Activated CD8-positive, alpha-beta memory T cell treated with anti-CD3 and anti-CD28 coated beads, Interleukin-2, amount 50 U/mL, for 24 hours (primary cell): ENCODE data around the gene PIGB.
"Not testable (repeated sequence)": the region's sequence is repeated elsewhere in the genome, so short reads cannot be mapped to it uniquely, and the experiment has no call there.

Experiments
- DNase-seq: peaks from one replicate; pipeline ENCODE4 v3.0.0-alpha.2; 2020; ENCODE audit errors: extremely low read depth

PIGB gene

DNA sequence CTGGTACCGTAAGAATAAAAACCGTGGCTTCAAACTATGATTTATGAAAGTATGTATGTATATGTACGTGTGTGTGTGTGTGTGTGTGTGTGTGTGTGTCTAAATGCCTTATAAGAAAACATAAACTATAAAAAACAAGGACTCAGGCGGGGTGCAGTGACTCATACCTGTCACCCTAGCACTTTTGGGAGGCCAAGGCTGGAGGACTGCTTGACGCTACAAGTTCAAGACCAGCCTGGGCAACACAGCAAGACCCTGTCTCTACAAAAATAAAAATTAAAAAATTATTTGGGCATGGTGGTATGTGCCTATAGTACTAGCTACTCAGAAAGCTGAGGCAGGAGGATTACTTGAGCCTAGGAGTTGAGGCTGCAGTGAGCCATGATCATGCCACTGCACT lies 60.1 kb downstream of the PIGB start:
- DNase-seq, result no peak

DNA sequence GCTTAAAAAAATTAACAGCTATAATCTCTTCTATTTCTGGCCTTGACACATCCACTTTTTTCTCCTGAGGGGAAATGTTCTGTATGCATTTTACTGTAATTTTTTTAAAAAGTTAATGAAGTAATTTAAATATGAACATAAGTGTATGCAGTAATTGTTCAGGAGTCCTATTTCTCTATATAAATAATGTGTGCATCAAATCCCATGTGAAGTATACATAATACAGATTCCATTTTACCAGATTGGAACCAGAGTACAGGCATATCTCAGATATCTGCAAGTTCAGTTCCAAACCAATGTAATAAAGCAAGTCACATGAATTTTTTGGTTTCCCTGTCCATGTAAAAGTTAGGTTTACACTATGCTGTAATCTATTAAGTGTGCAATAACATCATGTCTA lies 62.6 kb downstream of the PIGB start:
- DNase-seq, result no peak

DNA sequence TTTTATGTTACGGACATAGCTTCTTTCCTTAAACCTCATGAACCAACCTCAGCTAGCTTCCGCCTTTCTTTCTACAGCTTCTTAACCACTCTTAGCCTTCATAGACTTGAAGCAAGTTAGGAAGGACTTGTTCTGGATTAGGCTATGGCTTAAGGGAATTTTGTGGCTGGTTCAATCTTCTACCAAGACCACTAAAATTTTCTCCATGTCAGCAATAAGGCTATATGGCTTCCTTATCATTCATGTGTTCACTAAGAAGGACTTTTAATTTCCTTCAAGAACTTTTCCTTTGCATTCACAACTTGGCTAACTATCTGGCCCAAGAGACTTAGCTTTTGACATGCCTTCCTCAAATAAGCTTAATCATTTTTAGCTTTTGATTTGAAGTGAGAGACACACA lies 64.7 kb downstream of the PIGB start:
- no peak for DNase-seq

DNA sequence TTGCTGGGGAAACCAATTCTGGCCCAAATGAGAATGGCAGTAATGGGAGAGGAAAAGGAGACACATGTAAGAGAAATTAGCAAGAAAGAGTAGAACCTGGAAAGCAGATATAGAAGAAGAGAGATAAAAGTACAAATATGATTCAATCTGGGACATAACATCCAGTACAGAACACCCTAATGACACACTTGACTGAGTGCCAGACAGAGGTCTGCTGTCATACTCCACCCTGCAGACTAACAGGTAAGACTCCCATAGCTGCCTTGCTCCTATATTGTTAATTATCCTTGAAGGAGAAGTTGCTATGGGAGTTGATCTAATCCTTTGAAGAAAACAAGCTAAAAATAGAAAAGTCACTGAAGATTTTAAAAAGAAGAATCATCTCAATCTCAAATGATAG lies 68.0 kb downstream of the PIGB start:
- DNase-seq, result no peak

DNA sequence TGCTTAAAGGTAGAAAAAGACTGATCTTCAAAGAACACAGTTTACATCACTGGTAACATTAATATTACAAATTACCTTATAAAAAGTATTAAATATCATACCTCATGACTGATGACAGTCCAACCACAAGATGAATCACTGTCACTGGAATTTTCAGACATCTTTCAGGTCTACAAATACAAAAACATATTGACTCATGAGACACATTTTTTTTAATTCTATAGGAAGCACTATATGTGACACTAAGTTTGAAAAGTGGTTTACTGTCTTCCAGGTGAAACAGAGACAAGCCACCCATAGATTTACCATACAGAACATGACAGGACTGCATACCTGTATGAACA lies 70.2 kb downstream of the PIGB start:
- DNase-seq, result no peak

DNA sequence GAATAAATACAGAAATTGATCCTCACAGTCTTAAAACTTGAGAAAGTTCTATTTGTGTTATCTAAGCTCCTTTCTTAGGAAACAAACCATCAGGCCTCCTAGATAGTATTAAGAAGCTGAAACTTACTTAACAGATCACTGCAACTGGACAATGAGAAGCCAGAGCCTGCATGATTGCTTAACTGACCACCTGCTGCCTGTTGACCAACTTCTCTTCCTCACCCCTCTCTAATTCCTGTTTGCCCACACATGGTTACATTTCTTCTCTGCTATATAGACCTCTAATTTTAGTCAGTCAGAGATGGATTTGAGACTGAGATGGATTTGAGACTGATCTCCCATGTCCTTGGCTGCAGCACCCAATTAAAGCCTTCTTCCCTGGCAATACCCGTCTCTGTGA lies 75.7 kb downstream of the PIGB start:
- DNase-seq, result no peak

DNA sequence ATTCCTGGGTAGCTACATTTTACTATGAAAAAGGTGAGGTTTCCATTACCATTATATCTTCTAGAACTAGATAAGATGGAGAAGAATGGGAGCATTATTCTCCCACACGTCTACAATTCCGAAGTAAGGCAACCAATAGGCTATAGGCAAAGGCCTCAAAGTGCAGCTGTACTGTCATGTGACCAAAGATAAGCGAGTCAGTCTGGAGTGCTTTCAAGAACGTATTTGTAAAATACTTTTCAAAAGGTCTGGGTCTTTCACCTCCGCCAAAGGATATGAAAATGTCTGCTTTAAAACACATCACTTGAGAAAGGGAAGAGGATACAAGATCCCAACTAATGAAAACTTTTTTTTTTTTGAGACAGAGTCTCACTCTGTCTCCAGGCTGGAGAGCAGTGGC lies 79.2 kb downstream of the PIGB start:
- DNase-seq, result no peak

DNA sequence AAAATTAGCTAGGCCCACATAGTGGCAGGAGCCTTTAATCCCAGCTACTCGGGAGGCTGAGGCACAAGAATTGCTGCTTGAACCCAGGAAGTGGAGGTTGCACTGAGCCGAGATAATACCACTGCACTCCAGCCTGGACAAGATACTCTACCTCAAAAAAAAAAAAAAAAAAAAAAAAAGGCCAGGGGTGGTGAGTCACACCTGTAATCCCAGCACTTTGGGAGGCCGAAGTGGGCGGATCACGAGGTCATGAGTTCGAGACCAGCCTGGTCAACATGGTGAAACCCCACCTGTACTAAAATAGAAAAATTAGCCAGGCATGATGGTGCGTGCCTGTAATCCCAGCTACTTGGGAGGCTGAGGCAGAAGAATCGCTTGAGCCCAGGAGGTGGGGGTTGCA lies 81.0 kb downstream of the PIGB start:
- DNase-seq, result not testable (repeated sequence)

DNA sequence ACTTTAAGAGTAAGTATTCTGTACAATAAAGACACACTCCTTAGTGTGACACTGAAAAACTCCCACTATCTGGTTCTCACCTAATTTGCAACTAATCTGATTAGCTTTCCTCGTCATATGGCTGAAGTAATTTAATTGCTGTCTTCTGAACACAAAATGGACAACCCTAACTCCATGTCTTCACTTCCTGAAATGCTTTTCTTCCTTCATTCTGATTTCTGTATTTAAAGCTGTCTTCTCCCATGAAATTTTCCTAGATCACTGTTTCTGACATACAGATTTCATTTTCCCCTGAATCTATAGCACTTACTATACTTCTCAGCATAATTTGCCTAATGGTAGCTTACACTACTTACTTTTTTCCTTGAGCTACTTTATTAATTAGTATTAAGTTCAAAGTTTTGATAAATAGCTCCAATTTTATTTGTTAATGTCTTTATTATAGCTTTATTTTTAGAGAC lies 82.8 kb downstream of the PIGB start:
- no peak for DNase-seq

DNA sequence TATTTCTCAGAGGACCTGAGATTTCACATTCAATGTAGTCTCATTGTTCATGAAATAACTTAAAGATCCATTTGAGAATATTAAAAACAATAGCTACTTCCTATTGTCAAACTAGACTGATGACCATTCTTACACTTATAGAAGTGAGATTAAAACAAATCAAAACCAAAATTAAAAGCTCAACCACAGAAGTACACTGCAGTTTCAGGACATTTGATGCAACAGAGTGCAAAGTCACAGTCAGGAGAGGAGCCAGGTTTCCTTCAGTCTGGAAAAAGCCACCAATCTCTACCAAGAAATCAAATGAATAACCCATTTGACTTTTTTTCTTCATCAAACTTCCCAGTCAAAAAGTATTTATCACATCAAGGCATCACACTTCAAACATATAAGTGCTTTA lies 83.7 kb downstream of the PIGB start:
- DNase-seq, result no peak

DNA sequence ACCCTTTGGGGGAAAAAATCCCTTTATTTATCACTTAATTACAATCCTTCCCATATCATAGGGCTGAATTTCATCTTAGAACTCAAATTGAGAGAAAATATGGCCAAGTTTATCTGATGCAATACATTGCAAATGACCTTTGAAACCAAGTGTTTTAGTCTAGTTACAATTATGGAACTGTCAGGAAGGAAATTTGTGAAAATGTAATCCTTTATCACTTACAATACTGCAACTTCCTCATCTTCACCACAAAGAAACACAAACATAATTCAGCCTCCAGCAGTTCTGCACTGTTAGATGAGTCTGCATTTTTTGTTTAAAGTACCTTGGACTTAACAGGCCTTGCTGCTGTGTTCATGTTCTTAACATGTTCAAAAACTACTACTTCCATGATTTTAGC lies 84.5 kb downstream of the PIGB start:
- DNase-seq, result no peak
